Measurements from ENCODE around the gene AKNAD1.

Gene AKNAD1

GRCh38 chr1:108863984-108864383 lies 7.1 kb upstream of the AKNAD1 start:
- DNase-seq: no peak

- no peak for DNase-seq
Measured at GRCh38 chr1:108862698-108863477, 6.0 kb upstream of the AKNAD1 start.

DNA sequence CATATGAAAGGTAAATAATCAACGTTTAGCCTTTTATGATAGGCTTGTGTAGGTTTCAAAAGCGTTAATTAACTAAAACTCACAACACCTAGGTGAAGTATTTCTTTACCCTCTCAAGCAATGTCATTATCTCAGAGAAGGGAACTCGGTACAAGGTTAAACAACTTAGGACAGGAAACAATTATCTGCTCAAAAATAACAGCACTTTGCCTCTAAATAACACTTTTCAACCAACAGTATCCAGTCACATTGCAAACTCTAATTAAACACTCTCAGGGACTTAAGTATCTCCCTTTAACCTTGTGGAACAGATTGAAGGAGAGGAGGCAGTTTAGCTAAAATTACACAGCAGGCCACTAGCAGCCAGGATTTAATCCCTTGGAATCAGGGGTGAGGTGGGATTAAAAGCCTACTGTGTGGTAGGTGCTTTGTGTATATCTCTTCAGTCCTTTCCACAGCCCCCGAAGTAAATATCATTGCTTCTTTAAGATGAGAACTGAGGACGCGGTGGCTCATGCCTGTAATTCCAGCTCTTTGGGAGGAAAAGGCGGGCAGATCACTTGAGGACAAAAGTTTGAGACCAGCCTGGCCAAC lies 5.2 kb upstream of the AKNAD1 start:
- DNase-seq: no peak

- no peak for DNase-seq
Measured at GRCh38 chr1:108861566-108861965, 4.7 kb upstream of the AKNAD1 start.

DNA sequence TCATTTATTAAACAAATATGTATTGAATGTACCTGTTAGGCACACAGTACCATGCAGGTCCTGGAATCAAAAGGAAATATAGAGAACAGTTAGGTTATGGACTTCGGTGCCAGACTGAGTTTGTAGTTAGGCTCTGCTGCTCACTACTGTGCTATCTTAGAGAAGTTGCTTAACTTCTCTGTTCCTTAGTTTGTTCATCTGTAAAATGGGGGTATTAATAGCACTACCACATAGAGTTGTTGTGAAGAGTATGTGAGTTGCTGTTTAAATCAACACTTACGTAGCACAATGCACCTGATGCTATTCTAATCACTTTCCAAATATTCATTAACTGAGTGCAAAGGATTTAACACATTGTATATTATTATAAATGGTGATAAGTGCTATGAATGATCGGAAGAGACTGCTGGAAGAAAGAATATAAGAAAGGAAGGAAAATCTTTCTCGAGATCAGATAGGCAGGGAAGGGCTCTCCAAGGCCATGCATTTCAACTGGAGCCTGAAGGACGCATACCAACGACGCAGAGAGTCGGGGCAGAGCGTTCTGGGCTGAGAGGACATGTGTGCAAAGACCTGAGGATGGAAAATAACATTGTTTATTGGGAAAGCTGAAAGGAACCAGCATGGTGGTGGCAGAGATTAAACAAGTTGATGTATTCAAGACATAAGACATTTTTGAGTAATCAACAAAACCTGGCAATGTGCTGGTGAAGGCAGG lies 3.5 kb upstream of the AKNAD1 start:
- no peak for DNase-seq

DNA sequence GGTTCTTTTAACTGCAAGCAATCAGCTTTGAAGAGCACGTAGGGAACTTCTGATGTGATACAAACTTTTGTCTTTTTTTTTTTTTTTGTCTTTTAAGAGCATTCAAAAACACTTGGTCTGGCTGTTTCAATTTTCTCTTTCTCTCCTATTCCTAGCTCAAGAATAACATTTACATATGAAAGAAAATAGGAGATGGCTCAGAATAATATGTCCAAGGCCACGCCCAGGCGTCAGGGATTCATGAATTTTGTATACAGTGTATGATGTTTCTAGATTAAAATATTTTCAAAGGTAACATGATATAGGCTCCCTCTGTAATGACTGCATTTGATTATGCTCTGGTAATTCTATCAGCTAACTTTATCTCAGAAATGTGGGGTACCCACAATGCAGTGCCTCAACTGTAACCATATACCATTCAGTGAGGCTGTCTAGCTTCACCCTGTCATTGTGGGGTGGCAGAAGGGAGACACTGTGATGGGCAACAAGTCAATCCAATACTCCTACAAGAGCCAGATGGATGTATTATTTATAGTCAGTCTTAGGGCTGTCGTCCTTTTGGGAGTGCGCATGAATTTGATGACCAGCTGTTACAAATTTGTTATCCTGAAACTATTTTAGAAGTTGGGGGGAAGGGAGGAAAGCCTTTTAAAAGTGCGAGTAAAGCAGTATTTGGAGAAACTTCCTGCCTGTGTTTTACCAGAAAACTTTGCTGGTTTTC lies 1.5 kb upstream of the AKNAD1 start:
- DNase-seq: no peak

- no peak for DNase-seq
Measured at GRCh38 chr1:108854221-108855019, 2.5 kb downstream of the AKNAD1 start.

DNA sequence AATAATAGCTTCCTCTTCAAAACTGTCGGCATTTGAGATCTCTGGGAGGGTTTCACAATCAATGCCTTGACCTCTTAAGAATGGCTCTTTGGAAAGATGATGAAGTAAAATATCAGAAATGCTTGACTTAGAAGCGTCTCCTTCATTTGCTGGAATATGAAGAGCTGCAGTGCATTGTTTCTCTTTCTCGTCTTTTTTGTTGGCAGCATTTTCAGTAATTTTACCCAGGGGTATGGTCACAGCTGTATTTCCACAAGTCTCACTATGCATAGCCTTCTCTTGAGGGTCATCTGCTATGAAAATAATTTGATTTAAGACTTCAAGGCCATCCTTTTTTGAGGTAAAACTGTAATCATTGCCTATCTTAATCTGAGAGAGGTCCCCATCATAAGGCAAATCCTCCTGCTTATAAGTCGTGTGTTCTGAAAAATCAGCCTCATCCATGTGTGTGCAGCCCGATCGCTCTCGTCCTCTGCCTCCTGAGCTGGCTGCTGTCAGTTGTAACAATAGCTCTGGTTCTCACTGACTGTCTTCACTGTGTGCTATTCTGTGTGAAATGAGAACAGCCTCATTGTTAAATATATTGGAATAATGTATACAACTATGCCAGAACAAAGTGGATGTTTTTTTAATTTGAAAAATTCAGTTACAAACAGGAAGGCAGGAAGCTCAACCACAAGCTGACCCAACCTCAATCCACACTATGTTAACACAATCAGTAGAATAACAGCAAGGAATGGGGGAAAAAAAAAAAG lies 4.5 kb downstream of the AKNAD1 start:
- no peak for DNase-seq

DNA sequence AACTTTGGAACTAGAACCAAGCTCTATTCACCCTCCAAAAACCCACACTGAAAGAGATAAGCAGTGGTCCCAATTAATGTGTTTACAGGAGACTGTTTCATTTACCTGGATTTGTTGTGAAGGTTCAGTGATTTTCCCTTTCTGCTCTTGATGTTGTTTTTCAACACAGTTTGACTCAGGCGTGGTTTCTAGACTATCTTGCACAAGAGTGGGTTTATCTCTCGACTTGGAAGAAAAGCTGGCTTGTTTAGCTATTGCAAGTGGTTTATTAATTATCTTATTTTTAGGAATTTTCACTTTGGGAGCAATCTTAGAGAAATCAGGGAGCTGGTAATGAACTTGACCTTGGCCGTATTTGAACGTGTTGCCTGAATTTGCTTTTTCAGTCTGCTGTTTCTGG lies 5.3 kb downstream of the AKNAD1 start:
- no peak for DNase-seq

DNA sequence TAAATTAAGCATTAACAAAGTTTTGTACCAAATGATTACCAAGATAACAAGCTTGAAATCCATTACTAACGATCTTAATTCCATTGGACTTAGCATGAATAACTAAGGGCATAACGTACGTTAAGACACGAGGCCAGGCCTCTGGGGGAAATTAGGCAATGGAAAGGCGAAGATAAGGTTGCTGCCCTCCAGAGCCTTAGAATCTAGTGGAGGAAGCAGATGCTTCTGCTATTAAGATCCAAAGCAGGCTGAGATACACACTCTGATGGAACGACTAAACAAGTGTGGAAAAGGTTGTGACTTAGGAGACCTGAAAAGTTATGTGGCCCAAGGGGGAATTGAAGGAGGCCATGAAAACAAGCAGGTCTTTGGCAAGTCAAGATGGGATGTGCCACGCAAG lies 6.0 kb downstream of the AKNAD1 start:
- no peak for DNase-seq

DNA sequence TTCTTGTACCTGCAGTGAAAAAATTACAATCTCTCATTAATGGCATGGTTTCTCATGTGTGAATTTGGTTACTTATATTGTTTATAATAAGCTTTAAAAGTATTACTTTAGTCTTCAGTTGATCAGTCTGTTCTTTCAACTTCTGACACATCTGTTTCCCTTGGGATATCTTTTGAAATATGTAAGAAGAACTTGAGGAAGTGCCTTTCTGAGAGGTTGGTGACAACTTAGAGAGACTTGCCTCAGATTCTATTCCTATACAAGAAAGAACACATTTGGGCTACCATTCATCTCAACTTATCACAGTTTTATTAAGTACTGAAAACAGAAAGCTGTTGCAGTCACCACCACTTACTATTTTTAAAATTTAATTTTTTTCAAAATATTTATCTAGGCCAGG lies 8.1 kb downstream of the AKNAD1 start:
- DNase-seq: no peak

DNA sequence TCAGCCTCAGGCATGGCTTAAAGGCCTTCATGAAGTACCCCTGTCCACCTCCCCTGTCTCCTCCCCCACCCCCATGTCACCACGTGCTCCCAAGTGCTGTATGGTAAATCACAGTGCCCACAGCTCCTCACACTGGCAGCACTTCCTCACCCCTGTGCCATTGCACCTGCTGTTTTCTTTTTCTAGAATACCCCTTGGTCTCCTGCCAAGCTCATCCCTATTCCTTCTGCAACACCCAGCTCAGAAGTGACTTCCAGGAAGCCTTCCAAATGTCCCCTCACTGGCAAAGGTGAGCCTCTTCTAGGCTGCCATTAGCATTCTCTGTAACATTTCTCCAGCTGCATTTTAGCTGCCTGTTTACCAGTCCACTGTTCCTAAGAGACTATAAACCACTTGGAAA lies 9.4 kb downstream of the AKNAD1 start:
- no peak for DNase-seq

- DNase-seq: no peak
Measured at GRCh38 chr1:108845991-108846390, 10.9 kb downstream of the AKNAD1 start.

- DNase-seq: no peak
Measured at GRCh38 chr1:108845446-108845845, 11.4 kb downstream of the AKNAD1 start.

- no peak for DNase-seq
Measured at GRCh38 chr1:108843390-108844137, 13.3 kb downstream of the AKNAD1 start.

DNA sequence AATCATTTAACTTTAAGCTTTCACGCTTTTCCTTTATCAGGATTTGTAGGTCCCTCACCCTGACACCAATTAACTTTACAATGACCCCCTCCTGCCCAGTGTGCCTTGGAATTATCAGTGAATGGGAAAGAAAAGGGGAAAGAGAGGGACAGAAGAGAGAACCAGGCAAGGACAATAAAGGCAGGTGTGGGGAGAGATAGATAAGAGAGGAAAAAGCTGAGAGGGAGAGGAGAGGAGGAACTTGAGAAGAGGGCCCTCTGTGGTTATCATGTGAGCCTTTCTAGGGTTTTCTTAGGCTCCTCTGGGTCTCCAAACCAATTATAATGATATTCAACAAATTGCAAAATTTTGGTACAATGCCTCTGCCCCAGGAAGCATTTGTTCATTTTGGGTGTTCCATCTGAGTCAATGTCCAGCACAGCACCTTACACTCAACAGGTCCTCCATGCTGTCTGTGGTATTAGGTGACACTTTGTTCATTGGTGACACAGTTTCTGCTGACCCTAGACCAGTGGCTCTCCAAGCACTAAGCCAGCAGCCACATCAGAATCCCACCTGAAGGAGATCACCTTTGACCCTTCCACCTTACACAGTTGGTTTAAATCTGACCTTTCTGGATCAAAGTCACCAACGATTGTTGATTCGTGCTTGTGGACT lies 14.2 kb downstream of the AKNAD1 start:
- DNase-seq: no peak

GRCh38 chr1:108841703-108842102 lies 15.2 kb downstream of the AKNAD1 start:
- DNase-seq: no peak

DNA sequence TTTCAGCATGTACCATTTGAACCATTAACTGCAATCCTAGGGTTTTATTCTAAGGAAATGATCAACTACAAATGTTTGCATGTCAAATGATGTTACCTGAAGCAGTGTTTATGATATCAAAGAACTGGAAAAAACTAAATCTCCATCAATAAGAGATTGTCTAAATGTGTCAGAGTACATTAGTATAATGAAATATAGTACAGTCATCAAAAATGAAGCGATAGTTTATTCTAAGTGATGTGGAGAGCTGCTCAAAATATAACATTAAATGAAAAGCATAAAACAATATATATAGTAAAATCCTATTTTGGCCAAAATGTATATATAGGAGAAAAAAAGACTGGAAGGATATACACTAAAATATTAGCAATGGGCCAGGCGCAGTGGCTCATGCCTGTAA lies 24.0 kb downstream of the AKNAD1 start:
- DNase-seq: no peak

GRCh38 chr1:108831225-108831624 lies 25.7 kb downstream of the AKNAD1 start:
- peak; percentile 1 for DNase-seq

Data from CD4-positive, alpha-beta T cell treated with Interleukin-21 for 1 hour (primary cell).